SK-N-SH treated with all-trans-retinoic acid at 6 μM for 48 hours (cell line): Measurements from ENCODE around the gene G0S2.

Experiments used
- ARNTL ChIP-seq: fragments of 450-650 bp; formaldehyde crosslinking; IDR thresholded peaks from 2 replicates; pipeline ENCODE4 v1.5.0; 2020; ENCODE audit warnings: low read depth, mild to moderate bottlenecking, moderate library complexity, borderline replicate concordance
- CREB5 ChIP-seq: fragments of 250-450 bp; sonication (Bioruptor Pico); IDR thresholded peaks from 2 replicates; pipeline ENCODE4 v1.5.1; 2020; ENCODE audit warnings: low read depth, mild to moderate bottlenecking, moderate library complexity
- ISL1 ChIP-seq: fragments of 250-450 bp; sonication (Bioruptor Pico); IDR thresholded peaks from 2 replicates; pipeline ENCODE4 v2.1.2; 2022; ENCODE audit warnings: mild to moderate bottlenecking, moderate library complexity
- POU6F1 ChIP-seq: fragments of 250-450 bp; sonication (Bioruptor Pico); IDR thresholded peaks from 2 replicates; pipeline ENCODE4 v1.8.0; 2021; ENCODE audit warnings: low read depth, mild to moderate bottlenecking, moderate library complexity, borderline replicate concordance
- RARB ChIP-seq: fragments of 250-450 bp; sonication (Bioruptor Pico); IDR thresholded peaks from 2 replicates; pipeline ENCODE4 v1.8.0; 2021; ENCODE audit warnings: mild to moderate bottlenecking, moderate library complexity
- TF ChIP-seq, protein P1 (sequence below): fragments of 250-450 bp; sonication (Bioruptor Pico); IDR thresholded peaks from 2 replicates; pipeline ENCODE4 v1.8.0; 2020; ENCODE audit warnings: mild to moderate bottlenecking, moderate library complexity, borderline replicate concordance

DNA sequence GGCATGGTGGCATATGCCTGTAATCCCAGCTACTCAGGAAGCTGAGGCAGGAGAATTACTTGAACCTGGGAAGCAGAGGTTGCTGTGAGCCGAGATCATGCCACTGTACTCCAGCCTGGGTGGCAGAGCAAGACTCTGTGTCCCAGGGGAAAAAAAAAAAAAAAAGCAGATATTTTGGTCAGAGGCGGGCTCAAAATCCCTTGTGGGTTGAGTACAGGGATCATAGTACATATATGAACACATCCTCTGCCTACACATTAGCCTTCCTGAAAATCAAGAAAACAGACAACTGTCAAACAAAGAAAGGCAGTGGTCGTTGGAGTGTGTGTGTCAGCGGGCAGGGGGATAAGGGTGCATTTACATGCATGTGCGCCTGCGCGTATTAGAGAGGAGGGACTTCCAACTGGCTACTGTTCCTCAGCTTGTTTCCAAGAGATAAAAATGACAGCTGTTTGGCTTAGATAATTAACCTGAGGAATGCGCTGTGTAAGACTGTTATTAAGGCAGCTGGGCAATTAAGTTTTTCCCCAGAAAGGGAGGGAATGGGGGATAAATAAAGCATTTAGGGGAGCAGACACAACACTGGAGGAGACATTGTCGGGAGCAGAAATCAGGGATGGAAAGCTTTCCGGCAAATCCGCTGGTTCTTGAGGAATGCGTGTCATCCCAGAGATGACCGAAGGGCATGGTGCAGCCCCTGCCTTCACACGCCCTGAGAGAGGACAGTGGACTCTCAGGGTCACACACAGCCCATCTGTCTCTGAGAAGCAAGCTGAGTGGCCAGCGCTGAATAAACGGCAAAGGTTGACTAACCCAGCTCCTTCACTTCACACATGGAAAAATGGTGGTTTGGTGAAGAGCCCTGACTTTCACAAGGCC lies 29.4 kb upstream of the G0S2 start:
- TF ChIP-seq ARNTL (CRISPR knock-in tag) (no peak), POU6F1 (CRISPR knock-in tag) (no peak), RARB (CRISPR knock-in tag) (no peak), CREB5 (no peak), ISL1 (CRISPR knock-in tag) (no peak)
- TF ChIP-seq, protein P1, sequence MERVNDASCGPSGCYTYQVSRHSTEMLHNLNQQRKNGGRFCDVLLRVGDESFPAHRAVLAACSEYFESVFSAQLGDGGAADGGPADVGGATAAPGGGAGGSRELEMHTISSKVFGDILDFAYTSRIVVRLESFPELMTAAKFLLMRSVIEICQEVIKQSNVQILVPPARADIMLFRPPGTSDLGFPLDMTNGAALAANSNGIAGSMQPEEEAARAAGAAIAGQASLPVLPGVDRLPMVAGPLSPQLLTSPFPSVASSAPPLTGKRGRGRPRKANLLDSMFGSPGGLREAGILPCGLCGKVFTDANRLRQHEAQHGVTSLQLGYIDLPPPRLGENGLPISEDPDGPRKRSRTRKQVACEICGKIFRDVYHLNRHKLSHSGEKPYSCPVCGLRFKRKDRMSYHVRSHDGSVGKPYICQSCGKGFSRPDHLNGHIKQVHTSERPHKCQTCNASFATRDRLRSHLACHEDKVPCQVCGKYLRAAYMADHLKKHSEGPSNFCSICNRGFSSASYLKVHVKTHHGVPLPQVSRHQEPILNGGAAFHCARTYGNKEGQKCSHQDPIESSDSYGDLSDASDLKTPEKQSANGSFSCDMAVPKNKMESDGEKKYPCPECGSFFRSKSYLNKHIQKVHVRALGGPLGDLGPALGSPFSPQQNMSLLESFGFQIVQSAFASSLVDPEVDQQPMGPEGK, result no peak
